NCI-H2227 (cell line): ENCODE data around the gene MYO9B.
"Not testable (repeated sequence)": the region's sequence is repeated elsewhere in the genome, so short reads cannot be mapped to it uniquely, and the experiment has no call there.

Experiments used
- DNase-seq: peaks from one replicate; lab custom pipeline; 2025; ENCODE audit not compliant: unreplicated experiment; lab: John Stamatoyannopoulos, UW

The MYO9B gene

GRCh38 chr19:17090583-17090982, 15.0 kb downstream of the MYO9B start:
- no peak for DNase-seq

- peak; percentile 16 for DNase-seq
These were observed 16.3 kb downstream of the MYO9B start for GRCh38 chr19:17091758-17092333.

- DNase-seq, result no peak
These were observed 17.1 kb downstream of the MYO9B start for GRCh38 chr19:17092696-17093095.

- DNase-seq, result not testable (repeated sequence)
These were observed 19.1 kb downstream of the MYO9B start for GRCh38 chr19:17094694-17095093.

GRCh38 chr19:17095141-17095919, 19.8 kb downstream of the MYO9B start:
- no peak for DNase-seq

GRCh38 chr19:17097593-17098126, 22.1 kb downstream of the MYO9B start:
- DNase-seq, result no peak

- DNase-seq, result no peak
These were observed 22.7 kb downstream of the MYO9B start for GRCh38 chr19:17098326-17098725.

GRCh38 chr19:17101686-17102628, 26.4 kb downstream of the MYO9B start:
- DNase-seq, result no peak

GRCh38 chr19:17103177-17103576, 27.6 kb downstream of the MYO9B start:
- DNase-seq, result peak; percentile 38

GRCh38 chr19:17104679-17105078, 29.1 kb downstream of the MYO9B start:
- DNase-seq, result no peak

- DNase-seq, result no peak
These were observed 30.0 kb downstream of the MYO9B start for GRCh38 chr19:17105556-17105955.

GRCh38 chr19:17106964-17107363, 31.4 kb downstream of the MYO9B start:
- not testable (repeated sequence) for DNase-seq

GRCh38 chr19:17107546-17108452, 32.2 kb downstream of the MYO9B start:
- DNase-seq, result no peak

GRCh38 chr19:17108453-17108784, 32.8 kb downstream of the MYO9B start:
- DNase-seq, result no peak

- DNase-seq, result no peak
These were observed 33.7 kb downstream of the MYO9B start for GRCh38 chr19:17109300-17109699.

- no peak for DNase-seq
These were observed 34.5 kb downstream of the MYO9B start for GRCh38 chr19:17109962-17110598.

- DNase-seq, result no peak
These were observed 35.0 kb downstream of the MYO9B start for GRCh38 chr19:17110599-17110966.

- no peak for DNase-seq
These were observed 36.2 kb downstream of the MYO9B start for GRCh38 chr19:17111766-17112165.

GRCh38 chr19:17112271-17112670, 36.7 kb downstream of the MYO9B start:
- no peak for DNase-seq

- no peak for DNase-seq
These were observed 37.1 kb downstream of the MYO9B start for GRCh38 chr19:17112700-17113099.
